ENCODE data around the gene SLC23A2.
"Not testable (repeated sequence)": the region's sequence is repeated elsewhere in the genome, so short reads cannot be mapped to it uniquely, and the experiment has no call there.

Gene SLC23A2

DNA sequence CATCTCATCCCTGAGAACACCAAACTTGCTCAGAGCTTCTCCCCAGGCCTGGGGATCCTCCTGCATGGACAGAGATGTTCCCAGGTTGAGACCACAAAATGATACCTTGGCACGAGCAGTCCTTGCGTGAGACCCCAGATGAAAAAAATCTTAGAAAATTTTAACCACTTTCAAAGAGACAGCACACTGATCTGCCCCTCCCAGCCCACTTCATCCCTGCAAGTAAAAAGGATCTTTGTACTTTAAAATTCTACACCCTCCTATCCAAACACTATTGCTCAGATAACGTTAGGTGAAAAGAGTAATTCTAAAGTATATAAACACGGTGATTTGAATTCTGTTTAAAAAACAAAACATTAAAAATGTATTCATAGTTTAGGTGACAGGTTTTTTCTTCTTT, 98.5 kb downstream of the SLC23A2 start:
- no peak for DNase-seq (ENCODE audit: low spot score)

DNA sequence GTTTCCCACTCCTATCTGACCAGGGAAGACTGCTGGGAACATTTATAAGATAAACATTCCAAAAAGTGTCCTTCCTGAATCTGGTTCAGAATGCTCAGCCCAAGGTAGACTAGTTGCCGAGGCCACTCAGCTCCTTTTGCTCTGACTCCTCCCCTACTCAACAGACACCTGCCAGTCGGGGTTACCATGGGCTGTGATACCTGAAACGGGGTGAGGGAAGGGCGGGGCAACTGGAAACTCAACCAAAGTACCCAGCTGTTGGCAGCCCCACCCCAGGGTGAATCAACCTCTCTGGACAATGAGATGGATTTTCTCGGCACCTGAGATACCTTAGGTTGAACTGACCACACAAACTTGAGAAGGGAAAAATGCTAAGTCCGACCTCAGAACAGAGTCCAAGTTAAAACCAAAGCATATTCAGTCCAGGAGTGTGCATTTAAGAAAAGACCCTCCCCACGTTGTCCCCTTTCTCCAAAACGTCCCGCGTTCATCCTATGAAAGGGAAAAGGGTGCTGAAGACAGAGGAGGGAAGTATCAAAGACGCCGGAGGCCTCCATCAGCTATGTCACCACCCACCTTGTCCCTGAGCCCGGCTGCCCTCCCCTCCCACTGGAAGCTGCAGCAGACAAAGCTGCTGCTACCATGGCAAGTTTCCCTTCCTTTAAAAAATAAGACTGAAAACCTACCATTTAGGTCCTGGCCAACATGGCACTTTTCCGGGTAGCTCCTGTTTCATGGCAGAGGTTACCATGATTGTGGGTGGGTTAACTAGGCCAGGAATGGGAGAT, 100.1 kb downstream of the SLC23A2 start:
- DNase-seq (ENCODE audit: low spot score), result no peak

DNA sequence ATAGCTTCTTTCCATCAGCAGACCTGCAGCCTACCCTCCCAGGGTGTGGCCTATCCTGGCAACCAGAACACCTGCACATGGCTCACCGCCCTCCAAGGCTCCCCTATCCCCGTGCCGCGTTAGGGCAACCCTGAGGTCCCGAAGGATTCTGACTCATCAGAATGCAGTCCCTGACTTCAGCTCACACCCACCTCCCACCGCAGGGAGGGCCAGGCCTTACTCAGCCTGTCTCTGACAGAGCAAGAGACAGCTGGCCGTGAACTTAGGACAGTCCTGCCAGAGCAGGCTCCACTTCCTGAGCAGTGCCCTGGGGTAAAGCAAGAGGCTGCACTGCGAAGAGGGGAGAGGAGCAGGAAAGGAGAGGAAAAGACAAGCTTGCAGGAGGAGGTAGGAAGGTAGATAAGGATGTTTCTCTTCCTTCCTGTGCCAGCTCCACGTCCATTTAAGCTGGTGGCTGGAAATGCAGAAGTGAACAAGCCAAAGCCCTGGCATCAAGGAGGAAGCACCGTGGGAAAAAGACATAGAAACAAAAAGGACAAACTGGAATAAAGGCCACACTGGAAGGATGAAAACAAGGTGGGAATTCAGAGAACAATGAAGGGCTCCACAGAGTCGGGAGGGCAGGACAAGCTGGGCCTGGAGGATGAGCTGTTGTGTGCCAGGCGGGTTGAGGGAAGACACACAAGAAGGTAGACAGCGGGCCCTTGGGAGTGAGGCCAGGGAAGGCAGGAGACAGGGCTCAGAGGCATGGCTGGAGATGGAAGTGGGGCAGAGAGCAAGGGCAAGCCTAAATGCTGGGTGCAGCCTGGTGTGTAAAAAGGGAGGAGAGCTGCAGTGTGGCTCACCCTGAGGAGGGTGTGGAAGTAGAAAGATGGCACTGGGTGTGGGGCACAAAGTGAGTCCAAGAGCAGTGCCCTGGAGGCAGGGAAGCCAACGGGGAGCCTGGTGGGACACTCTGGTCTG, 102.7 kb downstream of the SLC23A2 start:
- DNase-seq (ENCODE audit: low spot score), result peak; percentile 91

DNA sequence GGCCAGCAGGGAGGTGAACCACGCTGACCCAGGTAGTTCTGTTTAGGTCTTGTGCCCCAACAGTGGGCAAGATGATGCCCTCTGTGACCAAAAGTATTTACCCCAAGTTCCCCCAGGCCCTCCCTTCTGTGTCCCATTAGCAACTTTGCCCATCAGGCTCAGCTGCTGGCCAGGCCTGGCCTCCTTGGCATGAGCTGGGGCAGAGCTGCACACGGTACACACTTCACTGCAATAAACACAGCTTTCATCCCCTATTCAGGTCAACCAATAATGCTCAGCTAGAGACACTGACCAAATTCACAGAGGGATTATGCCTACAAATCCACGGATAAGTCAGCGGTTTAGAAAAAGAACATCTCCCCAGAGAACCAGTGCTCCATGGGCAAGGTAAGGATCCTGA, 103.7 kb downstream of the SLC23A2 start:
- no peak for DNase-seq (ENCODE audit: low spot score)

DNA sequence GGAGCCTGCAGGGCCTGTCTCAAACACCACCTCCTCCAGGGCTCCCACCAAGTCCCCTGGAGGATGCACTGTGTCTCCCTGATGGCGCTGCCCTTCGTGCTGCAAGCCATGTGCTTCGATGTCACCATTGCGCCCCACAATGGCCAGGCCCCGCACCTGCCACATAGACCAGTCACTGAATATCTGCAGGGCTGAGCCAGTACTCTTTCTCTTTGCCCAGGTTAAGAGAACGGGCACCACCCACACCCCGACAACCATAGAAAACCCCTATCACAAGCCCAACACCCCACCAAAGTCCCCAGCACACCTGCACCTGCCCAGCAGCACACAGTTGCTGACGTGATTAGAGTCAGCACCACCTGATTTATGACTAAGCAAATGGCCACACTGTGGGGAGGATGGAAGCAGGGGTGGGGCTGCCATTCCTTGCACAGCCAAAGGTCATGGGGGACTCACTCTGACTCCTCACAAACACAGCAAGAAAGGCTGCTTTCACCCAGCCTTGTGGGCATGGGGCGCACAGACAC, 104.3 kb downstream of the SLC23A2 start:
- DNase-seq (ENCODE audit: low spot score), result peak; percentile 13

DNA sequence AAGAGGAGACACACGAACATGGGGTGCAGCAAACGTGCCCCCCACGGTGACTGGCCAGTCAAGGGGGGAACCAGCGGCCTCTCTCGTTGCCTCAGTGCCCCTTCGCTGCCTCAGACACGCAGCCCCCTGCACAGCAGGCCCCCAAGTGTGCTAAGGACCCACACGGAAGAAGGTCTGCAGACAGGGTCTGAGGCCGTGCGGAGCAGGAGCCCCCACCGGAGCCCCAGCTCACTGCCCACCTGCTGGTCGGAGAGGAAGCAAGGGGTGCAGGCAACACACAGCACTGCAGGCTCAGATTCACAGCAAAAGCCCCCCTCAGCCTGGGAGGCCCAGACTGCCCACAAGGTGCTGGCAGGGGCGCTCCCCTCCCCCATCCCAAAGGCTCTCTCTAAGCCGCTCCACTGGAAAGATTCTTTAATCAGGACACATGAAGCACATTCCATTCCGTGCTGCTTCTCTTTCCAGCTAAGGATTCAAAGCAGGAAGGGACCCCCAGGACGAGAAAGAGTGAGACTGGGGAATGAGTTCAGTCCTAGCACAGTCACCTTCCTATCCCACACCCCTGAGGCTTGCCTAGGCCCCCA, 105.1 kb downstream of the SLC23A2 start:
- DNase-seq (ENCODE audit: low spot score), result no peak

DNA sequence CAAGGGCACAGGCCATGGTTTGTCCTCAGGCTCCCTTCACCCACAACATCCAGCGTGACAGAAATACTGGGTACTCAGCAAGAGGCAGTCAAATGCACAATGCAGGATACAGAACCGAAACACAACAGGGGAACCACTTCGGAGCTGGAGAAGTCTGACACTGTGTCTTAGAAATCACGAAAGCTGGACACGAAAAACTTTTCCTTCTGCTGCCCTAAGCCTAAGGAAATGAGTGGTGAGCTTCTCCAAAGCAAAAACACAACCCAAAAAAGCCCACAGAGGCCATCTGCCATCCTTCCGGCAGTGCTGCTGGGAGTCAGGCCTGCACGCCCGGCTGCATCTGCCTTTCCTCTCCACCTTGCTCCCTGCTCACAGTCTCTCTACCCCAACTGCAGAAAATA, 106.3 kb downstream of the SLC23A2 start:
- no peak for DNase-seq (ENCODE audit: low spot score)

DNA sequence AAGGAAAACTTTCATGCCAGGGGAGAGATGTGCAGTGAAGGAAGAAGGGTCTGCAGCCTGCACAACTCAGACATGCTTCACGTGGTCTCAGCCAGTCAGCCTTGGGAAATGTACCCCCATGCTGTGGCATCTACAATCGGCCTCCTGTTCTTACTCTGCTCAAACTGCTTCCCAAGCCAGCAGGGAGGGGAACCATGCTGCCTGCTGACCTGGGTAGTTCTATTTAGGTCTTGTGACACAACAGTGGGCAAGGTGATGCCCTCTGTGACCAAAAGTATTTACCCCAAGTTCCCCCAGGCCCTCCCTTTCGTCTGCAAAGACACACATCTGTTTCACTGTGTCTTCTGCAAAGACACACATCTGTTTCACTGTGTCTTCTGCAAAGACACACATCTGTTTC, 106.9 kb downstream of the SLC23A2 start:
- DNase-seq (ENCODE audit: low spot score), result no peak

DNA sequence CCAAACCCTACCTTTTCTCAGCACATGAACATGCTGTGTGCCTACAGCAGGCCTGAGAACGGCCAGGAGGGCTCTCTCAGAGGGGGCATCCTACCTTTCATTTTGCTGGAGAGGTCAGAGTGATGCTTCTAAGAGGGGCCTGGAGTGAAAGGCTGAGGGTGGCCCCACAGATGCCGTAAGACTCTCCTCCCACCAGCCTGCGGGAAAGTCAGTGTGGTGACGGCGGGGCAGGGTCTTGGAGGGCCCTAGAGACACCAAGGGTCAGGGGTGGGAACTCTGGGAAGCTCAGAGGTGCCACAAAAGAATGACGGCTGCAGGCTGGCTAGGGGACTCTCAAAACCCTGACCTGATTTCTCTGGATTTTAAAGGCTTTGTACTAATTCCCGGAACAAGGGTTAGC, 107.6 kb downstream of the SLC23A2 start:
- DNase-seq (ENCODE audit: low spot score), result no peak

DNA sequence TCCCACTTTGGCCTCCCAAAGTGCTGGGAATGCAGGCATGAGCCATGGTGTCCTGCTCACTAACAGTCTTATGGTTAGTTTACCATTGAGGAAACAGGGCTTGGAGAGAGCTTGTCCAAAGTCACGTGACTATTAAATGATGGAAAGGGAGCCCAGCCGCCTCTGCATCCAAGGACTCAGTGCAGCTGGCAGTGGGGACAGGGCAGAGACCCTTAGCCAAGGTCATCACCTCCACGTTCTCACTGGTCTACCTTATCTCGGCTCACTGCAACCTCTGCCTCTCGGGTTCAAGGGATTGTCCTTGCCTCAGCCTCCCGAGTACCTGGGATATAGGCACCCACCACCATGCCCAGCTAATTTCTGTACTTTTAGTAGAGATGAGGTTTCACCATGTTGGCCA, 109.3 kb downstream of the SLC23A2 start:
- DNase-seq (ENCODE audit: low spot score), result no peak

DNA sequence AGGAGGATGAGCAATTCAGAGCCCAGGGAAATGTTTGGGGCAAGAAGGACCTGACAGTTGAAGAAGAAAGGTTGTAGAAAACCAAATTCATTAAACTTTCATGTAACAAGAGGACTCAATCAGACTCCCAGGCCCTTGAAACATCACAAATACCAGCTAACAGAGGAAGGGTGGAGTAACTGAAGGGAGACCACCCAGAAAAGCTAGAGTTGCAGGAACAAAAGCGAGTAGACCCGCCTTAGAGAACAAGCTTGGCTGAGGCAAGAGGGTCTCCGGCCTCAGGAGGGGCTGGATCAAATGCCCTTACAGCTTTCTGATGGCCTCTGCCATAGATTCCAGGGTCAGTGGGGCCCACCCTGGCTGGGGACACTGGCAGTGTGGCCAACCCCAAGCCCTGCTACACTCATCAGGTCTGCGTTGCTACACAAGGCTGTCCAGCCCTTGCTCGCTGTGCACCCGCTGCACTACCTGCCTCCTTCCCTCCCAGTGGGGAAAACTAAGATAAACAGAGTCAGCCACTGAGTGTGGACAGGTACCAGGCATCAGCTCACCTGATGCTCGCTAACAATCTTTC, 110.0 kb downstream of the SLC23A2 start:
- DNase-seq (ENCODE audit: low spot score), result no peak

DNA sequence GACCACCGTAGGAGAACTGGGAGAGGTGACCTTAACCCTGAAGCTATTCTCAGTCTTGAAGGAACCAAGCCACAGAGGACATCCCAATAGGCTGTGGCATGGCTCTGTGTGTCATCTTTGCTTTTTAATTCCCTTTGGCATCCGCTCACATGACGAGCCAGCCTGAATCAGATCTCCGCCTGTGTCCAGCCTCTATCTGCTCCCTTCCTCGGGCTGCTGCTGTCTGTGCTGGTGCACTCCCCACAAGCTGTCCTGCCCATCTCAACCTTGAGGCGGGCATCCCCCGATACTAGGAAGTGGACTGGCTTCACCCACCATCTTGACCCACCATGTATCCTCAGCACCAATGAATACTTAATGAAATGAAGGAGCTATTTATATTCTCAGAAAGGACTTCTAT, 111.9 kb downstream of the SLC23A2 start:
- DNase-seq (ENCODE audit: low spot score), result no peak

DNA sequence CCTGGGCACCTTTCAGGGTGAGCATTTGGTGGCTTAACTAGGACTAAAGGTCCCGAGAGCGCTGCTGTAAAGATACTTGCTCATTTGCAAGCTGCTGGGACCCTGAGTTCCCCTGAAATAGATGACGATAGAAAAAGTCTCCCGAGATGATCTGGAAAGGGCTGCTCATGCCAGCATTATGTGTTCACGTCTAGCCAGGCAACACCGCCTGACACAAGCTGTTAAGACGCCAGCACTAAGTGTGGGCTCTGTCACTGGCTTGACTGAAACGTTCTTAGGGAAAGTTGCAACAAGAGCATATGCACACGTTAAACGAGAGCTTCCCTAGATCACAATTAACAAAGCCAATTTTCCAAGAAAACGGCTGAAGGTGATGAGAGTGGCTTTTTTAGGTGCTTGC, 113.7 kb downstream of the SLC23A2 start:
- DNase-seq (ENCODE audit: low spot score), result no peak

DNA sequence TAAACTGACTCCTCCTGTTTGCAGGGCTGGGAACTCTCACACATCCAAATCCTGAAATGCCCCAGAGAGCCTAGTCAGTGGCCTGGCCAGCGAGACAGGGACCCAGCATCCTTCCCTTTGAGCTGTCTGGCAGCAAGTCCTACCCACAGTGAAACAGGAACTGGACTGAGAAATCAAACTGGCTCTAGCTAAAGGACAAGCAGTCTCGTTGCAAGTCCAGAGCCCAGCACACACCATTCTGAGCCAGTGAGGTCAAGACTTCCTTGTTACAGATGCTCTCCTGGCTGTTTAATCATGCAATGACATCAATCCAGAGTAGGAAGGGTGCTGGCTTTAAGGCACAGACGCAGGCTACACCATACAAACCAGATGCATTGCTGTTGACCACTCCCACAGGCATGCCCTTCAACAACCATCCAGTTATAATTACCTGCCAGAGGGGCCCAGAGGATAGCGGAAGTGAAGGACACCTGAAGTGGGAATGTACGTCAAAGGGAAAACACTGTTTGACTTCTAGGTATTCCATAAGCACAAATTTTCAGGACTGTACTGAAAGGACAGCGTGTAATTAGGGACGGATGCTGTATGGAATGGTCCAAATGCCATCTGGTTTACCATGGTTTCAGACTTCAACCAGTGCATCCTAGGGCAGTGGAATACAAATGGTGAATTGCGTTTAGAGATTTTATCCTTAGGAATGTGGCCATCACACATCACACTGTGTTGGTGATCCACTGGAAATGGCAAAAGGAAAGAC, 114.4 kb downstream of the SLC23A2 start:
- no peak for DNase-seq (ENCODE audit: low spot score)

DNA sequence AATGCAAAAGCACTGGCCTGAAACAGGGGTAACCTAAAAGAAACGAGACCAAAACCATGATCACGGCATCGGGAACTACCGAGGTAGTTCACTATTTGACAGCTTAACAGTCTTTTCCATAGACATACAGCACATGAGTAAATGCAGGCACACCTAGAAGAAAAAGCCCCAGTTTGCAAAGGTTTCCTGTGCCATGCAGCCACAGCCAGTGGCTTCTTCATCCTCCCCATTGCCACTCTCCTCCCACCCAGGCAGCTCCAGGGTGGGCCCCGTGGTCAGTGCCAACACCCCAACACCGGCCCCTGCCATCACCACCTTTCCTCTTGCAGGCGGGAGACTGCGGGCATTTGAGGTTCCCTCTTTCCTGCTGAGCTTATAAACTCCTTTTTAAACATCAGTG, 115.4 kb downstream of the SLC23A2 start:
- DNase-seq (ENCODE audit: low spot score), result no peak

DNA sequence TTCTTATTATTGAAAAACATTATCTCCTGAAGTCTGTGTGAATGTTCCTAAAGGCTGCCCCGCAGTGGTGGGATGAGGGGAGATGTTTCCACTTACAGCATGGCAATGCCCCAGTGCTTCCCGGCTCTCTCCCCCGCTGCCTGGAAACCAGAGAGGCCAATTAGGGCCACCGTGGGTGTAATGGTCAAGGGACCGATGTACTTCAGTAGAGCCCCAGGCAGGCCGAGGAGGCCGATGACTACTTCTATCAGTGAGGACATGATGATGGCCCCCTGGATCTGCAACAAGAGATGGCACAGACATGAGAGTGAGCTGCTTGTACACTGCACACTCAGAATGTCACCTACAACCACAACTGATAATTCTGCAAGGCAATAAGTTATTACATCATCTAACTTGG, 117.8 kb downstream of the SLC23A2 start:
- DNase-seq (ENCODE audit: low spot score), result no peak

DNA sequence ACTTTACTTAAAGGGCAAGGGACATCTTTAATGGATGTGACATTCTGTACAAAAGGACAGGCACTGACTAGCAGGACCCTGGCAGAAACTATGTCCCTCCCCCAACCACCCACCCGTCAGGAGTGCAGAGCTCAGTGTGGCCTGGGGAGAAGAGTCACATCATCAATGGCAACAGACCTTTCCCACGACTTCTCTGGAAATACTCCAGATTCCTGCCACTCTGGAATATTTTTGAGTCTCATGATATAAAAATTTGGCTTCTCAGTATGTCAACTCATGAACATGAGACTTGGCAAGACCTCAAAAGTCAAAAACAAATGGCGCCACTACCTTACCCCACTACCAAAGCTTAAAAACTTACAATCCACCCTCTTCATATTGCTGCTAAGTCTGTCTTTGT, 118.3 kb downstream of the SLC23A2 start:
- DNase-seq (ENCODE audit: low spot score), result no peak

DNA sequence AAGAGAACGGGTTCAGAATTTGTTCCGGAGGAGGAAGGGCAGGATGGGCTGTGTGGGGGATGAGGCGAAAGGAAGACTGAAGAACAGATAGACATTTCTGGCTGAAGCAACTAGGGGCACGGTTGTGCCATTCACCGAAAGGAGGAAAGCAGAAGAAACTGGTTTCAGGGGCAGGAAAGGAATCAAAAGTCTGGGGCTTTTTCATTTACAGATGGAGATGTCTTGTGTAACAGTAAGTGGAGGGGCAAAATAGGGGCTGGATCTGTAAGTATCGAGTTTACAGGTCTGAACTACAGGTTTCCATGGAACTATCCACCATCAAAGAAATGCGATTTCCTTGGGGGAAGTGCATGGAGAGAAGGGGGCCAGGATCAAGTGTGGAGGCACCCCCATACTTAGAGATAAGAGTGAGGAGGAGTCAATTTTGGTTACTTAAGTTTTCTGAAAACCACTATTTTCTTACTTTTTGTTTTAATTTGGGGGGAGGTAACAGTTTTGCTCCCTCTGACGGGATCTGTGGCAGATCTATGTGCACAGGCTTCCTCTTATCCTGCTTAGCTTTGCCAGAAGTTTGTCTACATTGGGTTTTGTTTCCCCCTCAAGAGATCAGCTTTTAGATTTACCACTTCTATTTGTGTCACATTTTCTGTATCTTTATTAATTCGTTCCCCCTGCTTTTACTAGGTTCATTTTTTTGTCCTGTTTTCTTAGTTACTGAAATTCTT, 120.1 kb downstream of the SLC23A2 start:
- no peak for DNase-seq (ENCODE audit: low spot score)

DNA sequence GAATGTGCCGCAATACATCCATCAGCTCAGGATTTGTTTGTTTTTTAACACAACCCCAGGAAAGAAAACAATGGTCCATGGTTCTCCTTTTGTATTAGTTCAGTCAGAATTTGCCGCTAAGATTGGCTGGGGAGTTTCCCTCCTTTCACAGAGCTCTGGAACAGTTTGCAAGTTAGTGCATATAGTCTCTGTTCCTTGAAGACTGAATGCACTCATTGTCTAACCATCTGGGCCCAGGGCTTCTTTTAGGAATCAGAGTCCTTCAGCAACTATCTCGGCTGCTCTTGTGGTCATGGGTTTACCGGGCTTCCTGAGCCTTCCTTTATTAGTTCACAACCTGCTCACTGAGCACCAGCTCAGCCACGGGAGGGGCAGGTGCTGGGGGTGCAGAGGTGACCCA, 121.3 kb downstream of the SLC23A2 start:
- no peak for DNase-seq (ENCODE audit: low spot score)

DNA sequence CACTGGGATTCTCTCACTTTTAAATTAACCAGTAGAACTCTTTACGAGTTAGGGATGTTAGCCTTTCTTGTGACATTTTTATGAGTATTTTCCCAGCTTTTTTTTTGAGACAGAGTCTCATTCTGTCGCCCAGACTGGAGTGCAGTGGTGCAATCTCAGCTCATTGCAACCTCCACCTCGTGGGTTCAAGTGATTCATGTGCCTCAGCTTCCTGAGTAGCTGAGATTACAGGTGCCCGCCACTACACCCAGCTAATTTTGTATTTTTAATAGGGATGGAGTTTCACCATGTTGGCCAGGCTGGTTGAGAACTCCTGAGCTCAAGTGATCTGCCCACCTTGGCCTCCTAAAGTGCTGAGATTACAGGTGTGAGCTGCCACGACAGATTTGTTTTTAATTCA, 123.2 kb downstream of the SLC23A2 start:
- not testable (repeated sequence) for DNase-seq (ENCODE audit: low spot score)

DNA sequence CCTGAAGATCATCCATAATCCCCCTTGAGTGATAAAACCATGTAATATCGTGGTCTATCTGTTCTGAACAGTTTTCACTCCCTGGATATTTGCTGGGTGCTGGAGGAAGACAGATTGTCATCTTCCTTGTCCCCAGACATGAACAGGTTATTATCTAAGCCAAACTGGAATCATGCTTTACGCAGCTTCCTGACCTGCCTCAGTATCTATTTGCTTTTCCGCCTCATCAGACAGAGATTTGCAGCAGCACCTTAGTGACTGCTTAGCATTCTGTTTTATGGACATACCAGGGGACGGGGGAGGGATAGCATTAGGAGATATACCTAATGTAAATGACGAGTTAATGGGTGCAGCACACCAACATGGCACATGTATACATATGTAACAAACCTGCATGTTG, 124.6 kb downstream of the SLC23A2 start:
- DNase-seq (ENCODE audit: low spot score), result peak; percentile 58

Data from kidney tubule cell (primary cell).